NCI-H82 treated with DMSO at 0.1 percent for 48 hours (cell line): Measurements from ENCODE around the gene BCOR.

ENCODE experiments used
- DNase-seq: peaks from one replicate; lab custom pipeline; 2025; ENCODE audit not compliant: unreplicated experiment; lab: John Stamatoyannopoulos, UW

The BCOR gene

GRCh38 chrX:40066700-40067099, 31.1 kb downstream of the BCOR start:
- no peak for DNase-seq

GRCh38 chrX:40065296-40066046, 32.3 kb downstream of the BCOR start:
- no peak for DNase-seq

GRCh38 chrX:40064055-40064597, 33.6 kb downstream of the BCOR start:
- DNase-seq: no peak

- no peak for DNase-seq
Observed at GRCh38 chrX:40063555-40063954, 34.2 kb downstream of the BCOR start.

- no peak for DNase-seq
Observed at GRCh38 chrX:40062525-40063155, 35.1 kb downstream of the BCOR start.

- DNase-seq: no peak
Observed at GRCh38 chrX:40061871-40062524, 35.8 kb downstream of the BCOR start.

- no peak for DNase-seq
Observed at GRCh38 chrX:40061005-40061404, 36.8 kb downstream of the BCOR start.

- DNase-seq: no peak
Observed at GRCh38 chrX:40060356-40060845, 37.4 kb downstream of the BCOR start.

GRCh38 chrX:40058719-40059118, 39.0 kb downstream of the BCOR start:
- DNase-seq: no peak

GRCh38 chrX:40057405-40057804, 40.4 kb downstream of the BCOR start:
- DNase-seq: no peak

- DNase-seq: no peak
Observed at GRCh38 chrX:40056420-40056819, 41.3 kb downstream of the BCOR start.

GRCh38 chrX:40055495-40055894, 42.3 kb downstream of the BCOR start:
- no peak for DNase-seq

GRCh38 chrX:40054793-40055192, 43.0 kb downstream of the BCOR start:
- DNase-seq: no peak

- no peak for DNase-seq
Observed at GRCh38 chrX:40050532-40050931, 47.2 kb downstream of the BCOR start.

GRCh38 chrX:40049084-40049641, 48.6 kb downstream of the BCOR start:
- no peak for DNase-seq

- no peak for DNase-seq
Observed at GRCh38 chrX:40047485-40047884, 50.3 kb downstream of the BCOR start.

- no peak for DNase-seq
Observed at GRCh38 chrX:40043895-40044294, 53.9 kb downstream of the BCOR start.

GRCh38 chrX:40041915-40042314, 55.8 kb downstream of the BCOR start:
- no peak for DNase-seq

- no peak for DNase-seq
Observed at GRCh38 chrX:40040686-40041461, 56.9 kb downstream of the BCOR start.

- no peak for DNase-seq
Observed at GRCh38 chrX:40039887-40040286, 57.9 kb downstream of the BCOR start.

- no peak for DNase-seq
Observed at GRCh38 chrX:40037367-40037766, 60.4 kb downstream of the BCOR start.
